Left kidney (tissue), 2 donors: Measurements from ENCODE around the gene TWF1. TPM values are rescaled to one million over a fixed set of nuclear protein-coding genes. Genes with fewer than 3 reads are reported as not detected.
"Not testable (repeated sequence)": the region's sequence is repeated elsewhere in the genome, so short reads cannot be mapped to it uniquely, and the experiment has no call there.

ENCODE experiments used
- DNase-seq: peaks from one replicate; pipeline ENCODE4 v3.0.0-alpha.2; 2013
- polyA plus RNA-seq: library from polyadenylated mRNA; unstranded; fragments of 120-200 nt; gene quantifications from one replicate; pipeline ENCODE4 v1.2.1, GENCODE V29; 2013; ENCODE audit not compliant: insufficient read length

Gene TWF1
- polyA plus RNA-seq, 1 donor: 80.3 TPM

- DNase-seq: no peak
Measured at GRCh38 chr12:43807386-43807785, 1.3 kb upstream of the TWF1 start.

- no peak for DNase-seq
Measured at GRCh38 chr12:43806737-43807072, 588 bp upstream of the TWF1 start.

DNA sequence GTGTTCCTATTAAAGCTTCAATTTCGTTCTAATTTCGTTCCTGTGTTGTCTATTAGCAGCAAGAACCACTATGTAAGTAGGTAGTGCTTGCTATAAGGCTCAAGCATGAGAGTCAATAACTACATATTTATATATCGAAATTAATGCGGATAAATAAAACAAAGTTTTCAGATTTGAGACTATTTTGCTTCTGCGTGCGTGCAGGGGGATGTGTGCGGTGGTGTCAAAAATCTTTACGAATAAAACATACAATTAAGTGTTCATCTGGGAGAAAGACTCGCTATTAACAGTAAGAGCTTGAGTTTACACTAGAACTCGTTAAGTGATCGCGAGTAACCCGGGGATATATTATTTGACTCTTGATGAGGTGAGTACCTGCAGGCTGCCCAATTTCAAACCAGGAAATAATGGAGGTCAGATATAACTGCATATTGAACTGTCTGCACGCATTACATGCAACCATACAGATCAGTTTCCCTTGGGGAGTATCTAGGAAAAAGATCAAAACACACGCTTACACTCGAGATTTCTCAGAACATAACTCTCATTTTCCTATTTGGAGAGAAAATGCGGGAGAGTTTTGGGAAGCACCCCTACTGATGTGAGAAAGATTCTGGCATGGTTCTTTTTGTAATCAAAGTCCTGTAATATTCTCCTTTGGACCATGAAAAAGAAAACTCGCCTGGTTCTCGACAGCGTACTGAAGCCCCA lies 813 bp downstream of the TWF1 start:
- DNase-seq: peak; percentile 25

- no peak for DNase-seq
Measured at GRCh38 chr12:43797561-43798217, 8.4 kb downstream of the TWF1 start.

- no peak for DNase-seq
Measured at GRCh38 chr12:43795716-43796280, 10.3 kb downstream of the TWF1 start.

GRCh38 chr12:43789941-43790340 lies 16.2 kb downstream of the TWF1 start:
- DNase-seq: no peak

DNA sequence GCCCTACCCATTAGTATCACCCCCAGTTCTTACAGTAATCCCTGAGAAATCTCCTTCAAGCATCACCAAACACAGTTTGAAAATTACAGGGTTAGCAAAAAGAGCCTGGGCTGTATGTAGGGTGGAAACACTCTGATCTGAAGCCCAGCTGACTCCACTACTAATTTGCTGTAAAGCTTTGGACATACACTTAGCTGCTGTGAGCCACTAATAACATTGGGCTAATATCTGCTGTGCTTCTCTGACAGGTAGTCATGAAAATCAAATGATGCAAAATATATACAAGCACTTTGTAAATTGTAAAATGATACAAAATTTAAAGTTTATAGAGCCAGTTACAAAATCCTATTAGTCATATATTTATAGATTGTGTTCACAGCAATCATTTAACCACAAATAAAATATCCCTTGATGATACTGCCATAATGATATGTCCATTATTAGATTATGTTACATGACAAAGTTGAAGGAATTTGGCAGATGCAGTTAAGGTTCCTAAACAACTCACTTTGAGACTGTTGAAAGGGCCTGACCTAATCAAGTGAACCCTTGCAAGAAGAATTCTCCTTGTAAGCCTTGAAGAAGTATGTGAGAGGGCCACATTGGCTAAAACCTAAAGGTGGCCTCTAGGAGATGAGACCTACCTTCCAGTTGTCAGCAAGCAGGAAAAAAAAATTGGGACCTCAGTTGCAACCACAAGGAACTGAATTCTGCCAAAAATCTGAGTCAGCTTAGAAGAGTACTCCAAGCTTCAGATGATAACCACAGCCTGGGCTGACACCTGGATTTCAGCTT lies 19.0 kb downstream of the TWF1 start:
- DNase-seq: no peak

GRCh38 chr12:43776498-43776897 lies 29.6 kb downstream of the TWF1 start:
- peak; percentile 27 for DNase-seq

- no peak for DNase-seq
Measured at GRCh38 chr12:43766291-43766690, 39.8 kb downstream of the TWF1 start.

DNA sequence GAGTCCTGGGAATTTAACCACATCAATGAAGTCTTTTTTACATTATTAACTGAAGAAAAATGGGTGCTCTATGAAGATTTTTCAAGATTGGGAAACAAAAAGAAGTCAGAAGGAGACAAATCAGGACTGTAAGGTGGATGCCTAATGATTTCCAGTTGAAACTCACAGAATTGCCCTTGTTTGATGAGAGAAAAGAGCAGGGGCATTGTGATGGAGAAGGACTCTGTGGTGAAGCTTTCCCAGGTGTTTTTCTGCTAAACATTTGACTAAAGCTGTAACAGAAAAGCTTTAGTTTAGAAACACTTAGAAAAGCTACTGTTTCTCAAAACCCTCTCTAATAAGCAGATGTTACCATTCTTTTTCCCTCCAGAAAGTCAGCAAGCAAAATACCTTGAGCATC lies 41.6 kb downstream of the TWF1 start:
- DNase-seq: no peak

GRCh38 chr12:43763769-43764168 lies 42.3 kb downstream of the TWF1 start:
- DNase-seq: no peak

DNA sequence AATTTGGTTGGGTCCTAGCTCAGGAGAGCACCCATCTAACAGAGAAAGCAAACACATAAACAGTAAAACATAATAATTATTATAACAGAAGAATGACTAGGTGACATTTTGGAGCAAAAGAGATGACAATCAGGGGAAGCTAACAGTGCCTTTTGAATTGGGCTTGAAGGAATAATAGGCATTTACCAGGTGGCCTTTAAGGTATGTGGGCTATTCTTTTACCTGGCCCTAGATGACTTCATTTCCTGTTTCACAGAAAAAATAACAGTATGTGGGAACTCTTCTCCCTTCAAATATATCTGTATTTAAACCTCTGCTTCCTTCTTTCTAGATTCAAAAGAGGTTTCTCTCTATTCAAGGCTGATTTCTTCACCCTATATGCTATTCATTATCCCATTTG lies 43.5 kb downstream of the TWF1 start:
- no peak for DNase-seq

DNA sequence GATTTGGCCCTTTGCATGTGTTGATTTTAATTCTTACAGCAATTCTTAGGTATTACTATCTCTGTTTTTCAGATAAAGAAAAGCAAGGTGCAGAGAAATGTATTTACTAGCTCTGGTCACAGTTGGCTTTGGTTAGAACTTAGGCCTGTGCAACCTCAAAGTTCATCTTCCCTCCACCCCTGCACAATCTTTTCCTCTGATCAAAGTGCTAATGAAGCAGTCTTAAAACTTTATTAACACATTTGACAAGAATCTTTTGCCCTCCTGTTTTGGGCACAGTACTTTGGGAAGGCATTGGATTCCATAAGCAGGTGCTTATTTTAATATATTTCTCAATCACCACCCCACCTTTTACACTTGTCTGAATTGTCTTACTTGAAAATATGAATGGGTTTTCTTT lies 44.6 kb downstream of the TWF1 start:
- DNase-seq: no peak

DNA sequence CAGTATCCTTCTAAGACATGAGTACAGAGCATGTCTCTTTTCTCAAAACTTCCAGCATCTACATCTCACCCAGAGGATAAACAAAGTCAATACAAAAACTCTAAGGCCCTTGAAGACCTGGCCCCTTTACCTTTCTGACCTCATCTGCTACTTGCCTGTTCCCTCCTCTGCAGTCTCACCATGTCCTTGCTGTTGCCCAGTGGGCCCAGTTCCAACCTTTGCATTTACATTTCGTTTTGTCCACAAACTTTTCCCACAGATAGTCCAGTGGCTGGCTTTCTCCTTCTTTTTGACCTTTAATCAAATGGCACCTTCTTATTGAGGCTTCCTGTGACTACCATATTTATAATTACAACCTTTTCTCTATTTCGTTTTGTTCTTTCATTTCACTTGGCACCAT lies 45.7 kb downstream of the TWF1 start:
- DNase-seq: no peak

- peak; percentile 98 for DNase-seq
Measured at GRCh38 chr12:43758728-43759563, 47.2 kb downstream of the TWF1 start, which contains the start of the genes IRAK4 and PUS7L. TSS of gene IRAK4 (plus strand) at chr12:43758951. CDS start at chr12:43768112, 9,161 bp downstream. TSS of gene PUS7L (minus strand) at chr12:43758790. CDS start at chr12:43755245, 3,545 bp downstream.

- DNase-seq: peak; percentile 29
Measured at GRCh38 chr12:43758247-43758727, 47.8 kb downstream of the TWF1 start.

DNA sequence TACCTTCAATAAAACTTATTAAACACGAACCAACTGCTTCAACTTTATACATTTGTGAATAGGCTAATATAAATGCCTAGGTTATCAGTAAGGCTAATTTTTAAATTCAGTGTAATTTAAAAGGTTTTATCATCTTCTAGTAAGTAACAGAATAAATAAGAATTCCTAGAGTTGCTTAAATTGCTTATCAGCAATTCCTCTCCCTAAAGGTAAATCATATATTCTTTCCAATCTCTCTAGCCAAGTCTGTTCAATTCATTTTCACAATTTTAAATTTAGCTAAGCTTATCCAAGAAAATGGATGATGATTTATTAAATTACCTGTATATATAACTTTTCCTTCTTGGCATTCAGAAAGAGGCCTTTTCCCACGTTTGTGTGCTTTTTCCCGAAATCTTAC lies 52.1 kb downstream of the TWF1 start:
- no peak for DNase-seq

GRCh38 chr12:43751360-43751759 lies 54.8 kb downstream of the TWF1 start:
- DNase-seq: not testable (repeated sequence)

GRCh38 chr12:43750814-43751213 lies 55.3 kb downstream of the TWF1 start:
- DNase-seq: no peak

GRCh38 chr12:43749016-43749415 lies 57.1 kb downstream of the TWF1 start:
- no peak for DNase-seq

DNA sequence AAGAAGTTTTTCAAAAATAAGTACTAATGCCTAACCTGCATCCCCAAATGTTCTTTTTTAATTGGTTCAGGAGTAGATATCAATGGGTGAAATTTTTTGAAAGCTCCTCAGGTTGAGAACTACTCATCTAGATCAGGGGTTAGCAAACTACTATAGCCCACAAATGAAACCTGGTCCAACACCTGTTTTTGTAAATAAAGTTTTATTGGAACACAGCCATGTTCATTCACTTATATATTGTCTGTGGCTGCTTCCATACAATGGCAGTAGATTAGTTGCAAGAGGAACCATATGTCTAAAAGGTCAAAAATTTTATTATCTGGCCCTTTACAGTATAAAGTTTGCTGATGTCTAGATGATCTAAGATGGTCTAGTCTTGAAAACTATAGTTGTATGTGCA lies 61.3 kb downstream of the TWF1 start:
- DNase-seq: no peak
